SK-N-MC (cell line): ENCODE measurements around the gene ZMAT3.

ENCODE experiments used
- EZH2 ChIP-seq: fragments of 200-600 bp; sonication (generic); IDR thresholded peaks from one replicate; pipeline ENCODE4 v1.6.1; 2017; ENCODE audit warnings: antibody characterized with exemption
- POLR2AphosphoS5 ChIP-seq: IDR thresholded peaks from 2 replicates; pipeline ENCODE4 v1.6.1; 2012; ENCODE audit warnings: mild to moderate bottlenecking, low read depth, low read length, borderline replicate concordance

DNA sequence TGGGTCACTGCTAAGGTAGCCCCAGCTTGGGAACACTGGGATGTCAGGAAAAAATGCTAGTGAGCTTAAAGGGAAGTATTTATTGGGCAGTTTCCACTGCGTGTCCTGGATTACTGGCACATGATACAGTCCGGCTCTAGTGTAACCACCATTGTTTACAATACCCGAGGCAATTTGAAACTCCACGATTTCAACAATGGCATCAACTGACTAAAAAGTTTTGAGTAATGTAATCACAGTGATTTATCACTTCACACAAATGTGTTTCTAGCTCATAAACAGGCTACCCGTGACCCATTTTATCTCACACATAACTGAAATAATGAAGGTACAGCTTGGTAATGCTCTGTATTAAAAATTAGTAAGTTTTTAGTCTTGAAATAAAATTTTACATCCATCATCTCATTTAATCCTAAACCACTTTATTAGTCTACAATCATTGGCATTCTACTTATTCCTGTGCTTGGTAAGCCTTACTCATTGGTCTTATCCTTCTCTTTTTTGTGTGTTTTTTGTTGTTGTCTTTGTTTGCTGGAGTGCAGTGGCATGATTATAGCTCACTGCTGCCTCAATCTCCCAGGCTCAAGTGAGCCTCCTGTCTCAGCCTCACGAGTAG, 7.6 kb downstream of the ZMAT3 start:
- TF ChIP-seq POLR2AphosphoS5 (no peak), EZH2 (no peak)
